H1 (cell line): ENCODE data around the gene IL19. TPM values are rescaled to one million over a fixed set of nuclear protein-coding genes. Genes with fewer than 3 reads are reported as not detected.

Experiments used
- CTCF ChIA-PET: fragments of 300-600 bp; sonication (Branson Sonifier 250); formaldehyde crosslinking; loops from one replicate; lab custom pipeline; 2021; ENCODE audit not compliant: partially characterized antibody; lab: Charles Lee
- POLR2A ChIA-PET: fragments of 300-600 bp; sonication (Branson Sonifier 250); formaldehyde crosslinking; loops from one replicate; lab custom pipeline; 2021; ENCODE audit warnings: inconsistent platforms; ENCODE audit not compliant: partially characterized antibody; lab: Charles Lee
- DNase-seq, 2 experiments: peaks; one replicate each; pipeline versions ENCODE4 v3.0.0 to v3.0.0-alpha.2; 2010 to 2022; ENCODE audit warnings: low spot score in 2 of 2, low read depth in 1 of 2, mixed read lengths in 1 of 2
- FAIRE-seq: peaks from 2 replicates; lab custom pipeline; 2011; peaks lifted over from hg19 to GRCh38; lab: Jason Lieb, UNC
- H2AFZ ChIP-seq: 2 replicates; pipeline ENCODE4 v1.8.1; 2012; ENCODE audit warnings: low read length, inconsistent platforms
- H2AK5ac ChIP-seq: 2 replicates; pipeline ENCODE4 v1.6.1; 2013; ENCODE audit warnings: low read depth, low read length
- H2BK120ac ChIP-seq: replicated peaks from 2 replicates; pipeline ENCODE3; 2013; ENCODE audit warnings: low read depth, low read length, inconsistent platforms
- H2BK12ac ChIP-seq: 2 replicates; pipeline ENCODE4 v1.6.1; 2013; ENCODE audit warnings: low read depth, low read length
- H2BK15ac ChIP-seq: 2 replicates; pipeline ENCODE4 v1.6.1; 2013; ENCODE audit warnings: low read length
- H2BK20ac ChIP-seq: 2 replicates; pipeline ENCODE4 v1.6.1; 2013; ENCODE audit warnings: low read length
- H2BK5ac ChIP-seq: 2 replicates; pipeline ENCODE4 v1.6.1; 2013; ENCODE audit warnings: low read depth, low read length
- H3K14ac ChIP-seq: 2 replicates; pipeline ENCODE4 v1.6.1; 2013; ENCODE audit warnings: inconsistent platforms; ENCODE audit not compliant: insufficient read length
- H3K18ac ChIP-seq: 2 replicates; pipeline ENCODE4 v1.6.1; 2013; ENCODE audit warnings: low read length; ENCODE audit errors: extremely low read depth
- H3K23ac ChIP-seq: 2 replicates; pipeline ENCODE4 v1.6.1; 2013; ENCODE audit warnings: inconsistent platforms; ENCODE audit not compliant: insufficient read length
- H3K23me2 ChIP-seq: 2 replicates; pipeline ENCODE4 v1.6.1; 2013; ENCODE audit warnings: low read depth, low read length
- H3K27ac ChIP-seq: 2 replicates; pipeline ENCODE4 v1.6.1; 2011; ENCODE audit warnings: low read depth, low read length, inconsistent platforms
- H3K27me3 ChIP-seq, 4 experiments: replicated peaks in 1 of 4; 1 replicate in 1 of 4; 2 replicates in 3 of 4; pipeline versions ENCODE4 v1.6.1 to v1.8.1; 2011 to 2013; ENCODE audit warnings: low read length in 3 of 4, mild to moderate bottlenecking in 3 of 4, inconsistent platforms in 2 of 4, mixed read lengths in 2 of 4, moderate library complexity in 1 of 4; ENCODE audit not compliant: control insufficient read depth in 3 of 4, insufficient read depth in 3 of 4; ENCODE audit errors: extremely low read depth in 1 of 4
- H3K36me3 ChIP-seq, 4 experiments: 2 replicates each; pipeline versions ENCODE4 v1.6.1 to v1.8.1; 2011 to 2013; ENCODE audit warnings: mild to moderate bottlenecking in 4 of 4, low read length in 3 of 4, moderate library complexity in 2 of 4, control low read depth in 1 of 4, inconsistent platforms in 1 of 4; ENCODE audit not compliant: insufficient read depth in 4 of 4, control insufficient read depth in 2 of 4
- H3K4ac ChIP-seq: replicated peaks from 2 replicates; pipeline ENCODE3; 2013; ENCODE audit warnings: low read length, low read depth, mixed read lengths, inconsistent platforms; ENCODE audit not compliant: insufficient read length
- H3K4me1 ChIP-seq, 4 experiments: replicated peaks in 1 of 4; 1 replicate in 1 of 4; 2 replicates in 3 of 4; pipeline versions ENCODE4 v1.6.1 to v1.8.1; 2011 to 2013; ENCODE audit warnings: low read length in 3 of 4, inconsistent platforms in 2 of 4, mixed read lengths in 1 of 4; ENCODE audit not compliant: insufficient read depth in 4 of 4, control insufficient read depth in 3 of 4
- H3K4me2 ChIP-seq, 2 experiments: 2 replicates each; pipeline versions ENCODE4 v1.6.1 to v1.8.1; 2011 to 2013; ENCODE audit warnings: low read depth in 2 of 2, low read length in 2 of 2, control low read depth in 1 of 2, inconsistent platforms in 1 of 2, mild to moderate bottlenecking in 1 of 2; ENCODE audit not compliant: insufficient read depth in 1 of 2
- H3K4me3 ChIP-seq, 4 experiments: fragments of 200-600, 300-600 bp in 1 of 4; sonication (generic), shearing (Covaris generic), sonication (Bioruptor Twin) in 1 of 4; 2 replicates each; pipeline versions ENCODE4 v1.5.1 to v1.8.1; 2011 to 2016; ENCODE audit warnings: low read length in 4 of 4, low read depth in 3 of 4, control low read depth in 2 of 4, inconsistent platforms in 2 of 4, mild to moderate bottlenecking in 2 of 4, mixed read lengths in 1 of 4, moderate library complexity in 1 of 4; ENCODE audit not compliant: insufficient read depth in 2 of 4; ENCODE audit errors: extremely low read depth in 1 of 4
- H3K56ac ChIP-seq: replicated peaks from 2 replicates; pipeline ENCODE3; 2013; ENCODE audit warnings: low read depth, mild to moderate bottlenecking, mixed read lengths, low read length, inconsistent platforms; ENCODE audit not compliant: insufficient read length
- H3K79me1 ChIP-seq: 2 replicates; pipeline ENCODE4 v1.6.1; 2013; ENCODE audit warnings: low read depth, low read length, control low read depth
- H3K79me2 ChIP-seq, 2 experiments: 2 replicates each; pipeline versions ENCODE4 v1.6.1 to v1.8.1; 2012 to 2013; ENCODE audit warnings: low read length in 2 of 2, mild to moderate bottlenecking in 2 of 2, inconsistent platforms in 1 of 2; ENCODE audit not compliant: insufficient read depth in 2 of 2, control insufficient read depth in 1 of 2
- H3K9ac ChIP-seq, 4 experiments: replicated peaks in 1 of 4; 1 replicate in 1 of 4; 2 replicates in 3 of 4; pipeline versions ENCODE4 v1.6.1 to v1.8.1; 2011 to 2013; ENCODE audit warnings: low read depth in 3 of 4, low read length in 3 of 4, control low read depth in 2 of 4, mild to moderate bottlenecking in 2 of 4, moderate library complexity in 2 of 4, inconsistent platforms in 1 of 4; ENCODE audit errors: extremely low read depth in 1 of 4
- H3K9me3 ChIP-seq, 2 experiments: 2 replicates each; pipeline versions ENCODE4 v1.6.1 to v1.8.1; 2012 to 2013; ENCODE audit warnings: mild to moderate bottlenecking in 2 of 2, moderate library complexity in 2 of 2, control low read depth in 1 of 2, inconsistent platforms in 1 of 2, low read depth in 1 of 2, low read length in 1 of 2, mixed read lengths in 1 of 2; ENCODE audit not compliant: insufficient read depth in 2 of 2
- H4K20me1 ChIP-seq, 2 experiments: replicated peaks in 1 of 2; 2 replicates each; pipeline versions ENCODE3 to v1.8.1; 2011 to 2013; ENCODE audit warnings: inconsistent platforms in 2 of 2, low read length in 2 of 2, mild to moderate bottlenecking in 1 of 2; ENCODE audit not compliant: insufficient read depth in 2 of 2, control insufficient read depth in 1 of 2
- H4K5ac ChIP-seq: 2 replicates; pipeline ENCODE4 v1.6.1; 2013; ENCODE audit warnings: low read length, low read depth, mixed read lengths, inconsistent platforms; ENCODE audit not compliant: insufficient read length
- H4K8ac ChIP-seq: 2 replicates; pipeline ENCODE4 v1.8.0; 2013; ENCODE audit warnings: mild to moderate bottlenecking, moderate library complexity, low read length, inconsistent platforms; ENCODE audit not compliant: insufficient read depth; ENCODE audit errors: extremely low read depth
- H4K91ac ChIP-seq: replicated peaks from 2 replicates; pipeline ENCODE3; 2013; ENCODE audit warnings: low read length, mixed read lengths, inconsistent platforms; ENCODE audit not compliant: insufficient read length
- ATF3 ChIP-seq: IDR thresholded peaks from 2 replicates; pipeline ENCODE4 v1.6.1; 2011; ENCODE audit warnings: low read depth, mild to moderate bottlenecking, low read length; ENCODE audit not compliant: insufficient read depth
- CBX8 ChIP-seq: fragments of 300-800, 300-1000 bp; sonication (generic); IDR thresholded peaks from 2 replicates; pipeline ENCODE4 v1.7.1; 2016; ENCODE audit warnings: low read depth, low read length, borderline replicate concordance
- EGR1 ChIP-seq: IDR thresholded peaks from 2 replicates; pipeline ENCODE4 v1.6.1; 2011; ENCODE audit warnings: low read depth, low read length, borderline replicate concordance
- FOSL1 ChIP-seq: IDR thresholded peaks from 2 replicates; pipeline ENCODE4 v1.6.1; 2011; ENCODE audit warnings: mild to moderate bottlenecking, low read depth, low read length, moderate library complexity; ENCODE audit not compliant: insufficient read depth
- HDAC6 ChIP-seq: IDR thresholded peaks from one replicate; pipeline ENCODE4 v1.7.1; 2012; ENCODE audit warnings: low read depth, mild to moderate bottlenecking, inconsistent platforms, low read length, moderate library complexity
- KDM1A ChIP-seq: fragments of 200-600, 300-600 bp; sonication (generic); IDR thresholded peaks from 2 replicates; pipeline ENCODE4 v1.7.1; 2016; ENCODE audit warnings: mild to moderate bottlenecking, low read length, borderline replicate concordance
- KDM4A ChIP-seq: IDR thresholded peaks from one replicate; pipeline ENCODE4 v1.7.1; 2012; ENCODE audit warnings: low read depth, mild to moderate bottlenecking, moderate library complexity, low read length, inconsistent platforms; ENCODE audit not compliant: severe bottlenecking
- MAFK ChIP-seq: IDR thresholded peaks from 2 replicates; pipeline ENCODE4 v1.6.1; 2012; ENCODE audit warnings: low read depth, mild to moderate bottlenecking, improper control_type of control experiment, low read length
- PHF8 ChIP-seq: fragments of 200-600 bp; sonication (generic); conservative IDR thresholded peaks from 2 replicates; pipeline ENCODE4 v1.7.1; 2012; ENCODE audit warnings: low read depth, mild to moderate bottlenecking, inconsistent platforms, low read length, moderate library complexity
- RBBP5 ChIP-seq: IDR thresholded peaks from 2 replicates; pipeline ENCODE4 v1.7.1; 2012; ENCODE audit warnings: low read depth, mild to moderate bottlenecking, inconsistent platforms, low read length, moderate library complexity, borderline replicate concordance
- RFX5 ChIP-seq: IDR thresholded peaks from 2 replicates; pipeline ENCODE4 v1.6.1; 2011; ENCODE audit warnings: low read depth, low read length, improper control_type of control experiment, borderline replicate concordance
- RXRA ChIP-seq: IDR thresholded peaks from 2 replicates; pipeline ENCODE4 v1.6.1; 2011; ENCODE audit warnings: low read depth, mild to moderate bottlenecking, low read length, moderate library complexity; ENCODE audit not compliant: insufficient read depth
- SIRT6 ChIP-seq: IDR thresholded peaks from one replicate; pipeline ENCODE4 v1.7.1; 2012; ENCODE audit warnings: low read length, inconsistent platforms
- SP4 ChIP-seq: IDR thresholded peaks from 2 replicates; pipeline ENCODE4 v1.6.1; 2012; ENCODE audit warnings: low read length, inconsistent platforms
- TBP ChIP-seq: IDR thresholded peaks from 2 replicates; pipeline ENCODE4 v1.6.1; 2011; ENCODE audit warnings: low read depth, low read length, improper control_type of control experiment
- WGBS, 2 experiments: shearing (Covaris generic) in 1 of 2; methylation state at CpG; one replicate each; pipeline versions ENCODE4 v1.1.6 to v1.1.7; 2013 to 2015; ENCODE audit warnings: low lambda C conversion rate in 2 of 2, mixed read lengths in 2 of 2, inconsistent platforms in 1 of 2, low coverage in 1 of 2, missing lambda C conversion rate in 1 of 2; ENCODE audit not compliant: insufficient replicate concordance in 2 of 2, insufficient coverage in 1 of 2, insufficient read length in 1 of 2; ENCODE audit errors: extremely low coverage in 1 of 2, missing lambda C conversion rate in 1 of 2; 5-methylcytosine and 5-hydroxymethylcytosine counted together
- polyA plus RNA-seq, 7 experiments: library from polyadenylated mRNA; depleted of rRNA in 3 of 7; stranded (reverse) in 5 of 7; unstranded in 2 of 7; fragments of >200 nt in 5 of 7; fragments of 200-250 nt in 2 of 7; gene quantifications; 1 replicate in 5 of 7; 2 replicates in 1 of 7; 4 replicates in 1 of 7; pipeline versions ENCODE4 v1.2.1 to v1.2.3, GENCODE V29; 2011 to 2013; ENCODE audit warnings: missing spikeins in 2 of 7, mixed read lengths in 2 of 7
- total RNA-seq: library from RNA; stranded (reverse); fragmentation: NEBNext Ultra II Directional; extraction: Animal tissue kit (Norgen Biotek cat#: 25700); gene quantifications from 2 replicates; pipeline ENCODE4 v1.2.1, GENCODE V29; 2021

Gene IL19
- total and polyA plus RNA-seq, 2 of the 8 experiments (the other 6 are each of a cell fraction or from before 2014, with no cell fraction given) = not detected

DNA sequence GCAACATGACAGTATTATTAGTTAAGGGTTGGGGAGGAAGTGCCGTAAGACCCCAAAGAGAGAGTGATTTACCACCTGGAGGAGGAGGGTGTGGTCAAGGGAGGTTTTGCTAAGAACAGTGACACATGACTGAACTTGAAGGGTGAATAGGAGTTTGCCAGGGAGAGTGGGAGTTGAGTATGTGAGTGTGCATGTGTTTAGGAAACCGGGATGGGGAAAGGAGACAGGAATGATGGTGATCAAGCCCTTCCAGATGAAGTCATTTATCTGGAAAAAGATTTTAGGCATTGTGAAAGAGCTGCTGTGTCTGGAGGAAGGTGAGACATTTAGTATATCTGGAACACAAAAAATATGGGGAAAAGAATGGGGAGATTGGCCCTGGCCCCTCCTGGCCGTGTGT lies 29.8 kb downstream of the IL19 start:
- no peak overlapping the region for H3K4ac ChIP-seq
- H4K5ac ChIP-seq = no peak overlapping the region
- H3K27ac ChIP-seq = no peak overlapping the region
- no peaks in the 10 kb centered on the region for H4K20me1 ChIP-seq
- no peaks in the 10 kb centered on the region for H3K27me3 ChIP-seq
- WGBS, 2 experiments = 87% methylated on average over 3 of the region's 3 CpGs; no CpG with 5 or more reads in 1 of the 2 experiments
- no peak overlapping the region for H2BK120ac ChIP-seq
- H2AK5ac ChIP-seq = no peak overlapping the region
- H3K4me1 ChIP-seq = no peaks in the 10 kb centered on the region
- POLR2A ChIA-PET = no interaction called here
- H4K91ac ChIP-seq = no peak overlapping the region
- H3K23me2 ChIP-seq = no peaks in the 10 kb centered on the region
- H2BK20ac ChIP-seq = no peak overlapping the region
- H3K23ac ChIP-seq = no peak overlapping the region
- no peak overlapping the region for H2AFZ ChIP-seq
- FAIRE-seq (no peak), DNase-seq (no peak)
- H3K79me2 ChIP-seq = no peaks in the 10 kb centered on the region
- H2BK12ac ChIP-seq = no peak overlapping the region
- H3K56ac ChIP-seq = no peak overlapping the region
- CTCF ChIA-PET = interaction anchor here (0.6 to 5.7 kb wide), 15 partner anchors 10 to 136 kb away, joined by 3 to 28 read pairs (median 4); partner anchors contain the start of genes IL10 and IL19
- no peak overlapping the region for H3K18ac ChIP-seq
- H2BK15ac ChIP-seq = no peak overlapping the region
- no peaks in the 10 kb centered on the region for H3K9me3 ChIP-seq
- H3K4me3 ChIP-seq = no peak overlapping the region
- H3K14ac ChIP-seq = no peak overlapping the region
- no peaks in the 10 kb centered on the region for H3K79me1 ChIP-seq
- no peak overlapping the region for H4K8ac ChIP-seq
- no peak overlapping the region for H3K4me2 ChIP-seq
- H3K9ac ChIP-seq = no peak overlapping the region
- no peaks in the 10 kb centered on the region for H3K36me3 ChIP-seq
- H2BK5ac ChIP-seq = no peak overlapping the region
- TF ChIP-seq RFX5 = no peak
- no peak for TF ChIP-seq CBX8
- no peak for TF ChIP-seq ATF3
- no peak for TF ChIP-seq EGR1
- TF ChIP-seq FOSL1 = no peak
- no peak for TF ChIP-seq RBBP5
- no peak for TF ChIP-seq SP4
- TF ChIP-seq MAFK = no peak
- no peak for TF ChIP-seq PHF8
- no peak for TF ChIP-seq TBP
- TF ChIP-seq SIRT6 = no peak
- TF ChIP-seq KDM4A = no peak
- no peak for TF ChIP-seq RXRA
- no peak for TF ChIP-seq KDM1A
- TF ChIP-seq HDAC6 = no peak
